Keratinocyte (primary cell): ENCODE data around the gene TUFM. TPM values are rescaled to one million over a fixed set of nuclear protein-coding genes. Genes with fewer than 3 reads are reported as not detected.
"Not testable (repeated sequence)": the region's sequence is repeated elsewhere in the genome, so short reads cannot be mapped to it uniquely, and the experiment has no call there.

Experiments
- DNase-seq: peaks from one replicate; pipeline ENCODE4 v3.0.0-alpha.2; 2011; ENCODE audit warnings: low read depth, missing footprints, low spot score
- FAIRE-seq: peaks from 2 replicates; lab custom pipeline; 2011; peaks lifted over from hg19 to GRCh38; lab: Jason Lieb, UNC
- H2AFZ ChIP-seq: 2 replicates; pipeline ENCODE4 v1.6.0; 2012; ENCODE audit warnings: low read length, control low read depth, inconsistent platforms; ENCODE audit not compliant: control insufficient read depth
- H3K27ac ChIP-seq: 2 replicates; pipeline ENCODE4 v1.5.1; 2011; ENCODE audit warnings: low read length; ENCODE audit not compliant: control insufficient read depth, insufficient read depth
- H3K27me3 ChIP-seq: 3 replicates; pipeline ENCODE4 v1.6.0; 2011; ENCODE audit warnings: low read length; ENCODE audit not compliant: control insufficient read depth, insufficient read depth; ENCODE audit errors: extremely low read depth
- H3K36me3 ChIP-seq, 2 experiments: 2 replicates in 1 of 2; 3 replicates in 1 of 2; pipeline ENCODE4 v1.5.1; 2011; ENCODE audit warnings: low read length in 2 of 2, mild to moderate bottlenecking in 1 of 2; ENCODE audit not compliant: control insufficient read depth in 2 of 2, insufficient read depth in 2 of 2; ENCODE audit errors: extremely low read depth in 1 of 2
- H3K4me1 ChIP-seq: 3 replicates; pipeline ENCODE4 v1.5.1; 2011; ENCODE audit warnings: low read length; ENCODE audit not compliant: control insufficient read depth, insufficient read depth; ENCODE audit errors: extremely low read depth
- H3K4me2 ChIP-seq: 3 replicates; pipeline ENCODE4 v1.6.0; 2011; ENCODE audit warnings: low read depth, low read length; ENCODE audit not compliant: control insufficient read depth, insufficient read depth; ENCODE audit errors: extremely low read depth
- H3K4me3 ChIP-seq, 3 experiments: fragments of 200-600 bp in 1 of 3; sonication (generic) in 1 of 3; 2 replicates in 2 of 3; 3 replicates in 1 of 3; pipeline ENCODE4 v1.5.1; 2011 to 2016; ENCODE audit warnings: low read length in 3 of 3, mild to moderate bottlenecking in 3 of 3, control low read depth in 2 of 3, inconsistent platforms in 1 of 3, low read depth in 1 of 3, mixed read lengths in 1 of 3, mixed run types in 1 of 3, moderate library complexity in 1 of 3; ENCODE audit not compliant: control insufficient read depth in 2 of 3, insufficient read depth in 2 of 3; ENCODE audit errors: extremely low read depth in 1 of 3
- H3K79me2 ChIP-seq: 2 replicates; pipeline ENCODE4 v1.6.0; 2012; ENCODE audit warnings: low read length; ENCODE audit not compliant: control insufficient read depth, insufficient read depth
- H3K9ac ChIP-seq: 3 replicates; pipeline ENCODE4 v1.6.0; 2011; ENCODE audit warnings: low read length; ENCODE audit not compliant: control insufficient read depth, insufficient read depth; ENCODE audit errors: extremely low read depth
- H3K9me1 ChIP-seq: 3 replicates; pipeline ENCODE4 v1.6.0; 2011; ENCODE audit warnings: low read length; ENCODE audit not compliant: control insufficient read depth, insufficient read depth; ENCODE audit errors: extremely low read depth
- H3K9me3 ChIP-seq: 2 replicates; pipeline ENCODE4 v1.5.1; 2012; ENCODE audit warnings: low read depth, low read length; ENCODE audit not compliant: control insufficient read depth
- H4K20me1 ChIP-seq: 3 replicates; pipeline ENCODE4 v1.6.0; 2011; ENCODE audit warnings: low read length; ENCODE audit not compliant: control insufficient read depth, insufficient read depth; ENCODE audit errors: extremely low read depth
- CTCF ChIP-seq, 3 experiments: IDR thresholded peaks in 1 of 3; conservative IDR thresholded peaks in 1 of 3; optimal IDR thresholded peaks in 1 of 3; 2 replicates in 2 of 3; 3 replicates in 1 of 3; pipeline versions ENCODE3 to v1.5.1; 2011; ENCODE audit warnings: low read length in 3 of 3, mild to moderate bottlenecking in 3 of 3, moderate library complexity in 2 of 3, control low read depth in 1 of 3, inconsistent platforms in 1 of 3; ENCODE audit not compliant: insufficient read depth in 2 of 3; ENCODE audit errors: extremely low read depth in 1 of 3
- EZH2 ChIP-seq: IDR thresholded peaks from one replicate; pipeline ENCODE4 v1.6.1; 2012; ENCODE audit warnings: inconsistent platforms, mild to moderate bottlenecking, low read length, moderate library complexity
- dilution Hi-C: fragments of 300-500 bp; cut with MboI; formaldehyde crosslinking; loops from one replicate; pipeline ENCODE4 v1.7.0; 2020; ENCODE audit warnings: low sequenced_read_pairs; ENCODE audit not compliant: extremely low pct_ligation_motif_present
- polyA plus RNA-seq, 5 experiments: library from polyadenylated mRNA; depleted of rRNA in 3 of 5; stranded (reverse) in 3 of 5; stranded (forward) in 1 of 5; unstranded in 1 of 5; fragments of >200 nt; gene quantifications; 1 replicate in 1 of 5; 2 replicates in 3 of 5; 3 replicates in 1 of 5; pipeline versions ENCODE4 v1.2.1 to v1.2.3, GENCODE V29; 2011 to 2012; ENCODE audit warnings: missing spikeins in 2 of 5, low read depth in 1 of 5, low replicate concordance in 1 of 5

TUFM gene
- polyA plus RNA-seq, 1 donor (not counting 4 experiments of a cell fraction or from before 2014, with no cell fraction given), result 134 TPM

DNA sequence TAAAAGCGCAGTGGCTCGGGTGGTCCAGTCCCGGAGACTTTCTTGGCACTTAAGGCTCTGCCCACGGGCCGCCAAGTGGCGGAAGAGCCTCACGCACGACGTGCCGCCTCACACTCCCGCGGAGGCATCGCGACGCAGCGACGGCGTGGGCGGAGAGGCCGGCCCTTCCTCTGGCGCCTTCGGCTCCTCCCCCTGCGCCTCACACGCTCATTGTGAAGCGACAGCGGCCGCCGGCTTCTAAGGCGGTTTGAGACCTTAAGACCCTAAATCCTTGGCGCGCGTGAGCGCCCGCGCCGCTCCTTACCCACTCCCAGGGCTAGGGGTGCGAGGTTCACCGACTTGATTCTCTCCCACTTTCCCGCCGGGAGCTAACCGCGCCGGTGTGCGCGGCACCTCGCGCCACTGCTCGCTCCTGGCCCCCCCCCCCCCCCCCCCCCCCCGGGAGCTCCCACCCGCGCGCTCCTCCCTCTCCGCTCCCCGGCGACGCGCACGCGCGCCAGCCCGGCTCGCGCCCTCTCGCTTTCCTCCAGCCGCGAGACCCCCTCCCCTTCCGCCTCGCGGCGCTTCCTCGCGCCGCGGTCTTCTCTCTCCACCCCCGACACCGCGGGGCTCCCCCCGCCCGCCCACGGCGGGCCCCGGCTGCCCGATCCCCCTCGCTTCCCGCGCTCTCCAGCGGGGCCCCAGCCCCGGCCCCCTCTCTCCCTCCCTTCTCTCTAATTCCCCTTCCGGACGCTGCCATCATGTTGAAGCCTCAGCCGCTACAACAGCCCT lies 23.4 kb downstream of the TUFM start, which contains the start of gene ATXN2L:
Gene ATXN2L (plus strand): TSS at position 480 of the 771 bp plus-strand sequence. CDS start 261 bp downstream, at position 741.
- FAIRE-seq (peak; percentile 17), DNase-seq (peak; percentile 46)
- Histone ChIP-seq H3K79me2 (peaks cover 41% of the 10 kb centered on the region), H3K9me3 (no peaks in the 10 kb centered on the region), H3K9me1 (no peaks in the 10 kb centered on the region), H3K36me3 (peaks cover 12 to 28% of the 10 kb centered on the region in 2 experiments), H3K27me3 (no peaks in the 10 kb centered on the region), H4K20me1 (peaks cover 5% of the 10 kb centered on the region), H3K4me3 (peak within 1 kb of the TSS; percentile 89 to 99 (median 95)), H3K4me1 (peaks cover 22% of the 10 kb centered on the region), H3K4me2 (peak within 1 kb of the TSS; percentile 81), H3K27ac (peak within 1 kb of the TSS; percentile 92), H2AFZ (peak within 1 kb of the TSS; percentile 90), H3K9ac (peak within 1 kb of the TSS; percentile 98)
- dilution Hi-C loops, result no loop called here
- TF ChIP-seq EZH2 (no peak), CTCF (optimal IDR thresholded peaks at IDR 0.05 in 1 of 3, IDR thresholded peaks at IDR 0.05 in 1 of 3, conservative IDR thresholded peaks at IDR 0.05 in 1 of 3; ENCODE audit: extremely low read depth in 1 of 3, insufficient read depth in 2 of 3, low read length in 3 of 3) (peak in 1 of 3 experiments; percentile 16)

- H4K20me1 ChIP-seq, result peaks cover 5% of the 10 kb centered on the region
- H3K9me3 ChIP-seq, result no peaks in the 10 kb centered on the region
- TF ChIP-seq CTCF (optimal IDR thresholded peaks at IDR 0.05 in 1 of 3, IDR thresholded peaks at IDR 0.05 in 1 of 3, conservative IDR thresholded peaks at IDR 0.05 in 1 of 3; ENCODE audit: extremely low read depth in 1 of 3, insufficient read depth in 2 of 3, low read length in 3 of 3), result no peak
- TF ChIP-seq EZH2, result no peak
- peaks cover 22% of the 10 kb centered on the region for H3K4me1 ChIP-seq
- DNase-seq (no peak), FAIRE-seq (no peak)
- H2AFZ ChIP-seq, result peak overlapping the region; percentile 89
- peak overlapping the region; percentile 81 for H3K4me2 ChIP-seq
- H3K27me3 ChIP-seq, result no peaks in the 10 kb centered on the region
- dilution Hi-C loops, result no loop called here
- peaks cover 12 to 22% of the 10 kb centered on the region in 2 experiments for H3K36me3 ChIP-seq
- H3K79me2 ChIP-seq, result peaks cover 34% of the 10 kb centered on the region
- H3K4me3 ChIP-seq, result peak overlapping the region; percentile 69 to 99 (median 89)
- peak overlapping the region; percentile 98 for H3K9ac ChIP-seq
- no peaks in the 10 kb centered on the region for H3K9me1 ChIP-seq
- peak overlapping the region; percentile 92 for H3K27ac ChIP-seq
Observed at GRCh38 chr16:28821874-28822519, 24.2 kb downstream of the TUFM start.

DNA sequence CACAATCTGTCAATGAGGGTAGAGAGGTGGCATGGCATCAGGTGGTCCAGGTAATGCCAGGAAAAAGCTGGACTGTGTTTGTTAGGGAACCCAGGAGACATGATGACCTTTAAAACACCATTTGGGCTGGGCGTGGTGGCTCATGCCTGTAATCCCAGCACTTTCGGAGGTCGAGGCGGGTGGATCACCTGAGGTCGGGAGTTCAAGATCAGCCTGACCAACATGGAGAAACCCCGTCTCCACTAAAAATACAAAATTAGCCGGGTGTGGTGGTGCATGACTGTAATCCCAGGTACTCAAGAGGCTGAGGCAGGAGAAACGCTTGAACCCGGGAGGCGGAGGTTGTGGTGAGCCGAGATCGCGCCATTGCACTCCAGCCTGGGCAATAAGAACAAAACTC lies 25.6 kb downstream of the TUFM start:
- H3K9ac ChIP-seq, H3K4me3 ChIP-seq, H3K27me3 ChIP-seq, DNase-seq, H3K36me3 ChIP-seq, H4K20me1 ChIP-seq, H3K27ac ChIP-seq, H3K9me1 ChIP-seq, H3K9me3 ChIP-seq, H3K4me2 ChIP-seq, H2AFZ ChIP-seq, FAIRE-seq, dilution Hi-C loops: not testable (repeated sequence)
- peaks cover 15% of the 10 kb centered on the region for H3K4me1 ChIP-seq
- H3K79me2 ChIP-seq, result peaks cover 20% of the 10 kb centered on the region
